Embryonic facial prominence (tissue), 1 donor: ENCODE data around the gene ARL3.
"Not testable (repeated sequence)": the region's sequence is repeated elsewhere in the genome, so short reads cannot be mapped to it uniquely, and the experiment has no call there.

ENCODE experiments used
- DNase-seq: peaks from one replicate; pipeline ENCODE4 v3.0.0-alpha.2; 2016; ENCODE audit errors: extremely low spot score

Gene ARL3

DNA sequence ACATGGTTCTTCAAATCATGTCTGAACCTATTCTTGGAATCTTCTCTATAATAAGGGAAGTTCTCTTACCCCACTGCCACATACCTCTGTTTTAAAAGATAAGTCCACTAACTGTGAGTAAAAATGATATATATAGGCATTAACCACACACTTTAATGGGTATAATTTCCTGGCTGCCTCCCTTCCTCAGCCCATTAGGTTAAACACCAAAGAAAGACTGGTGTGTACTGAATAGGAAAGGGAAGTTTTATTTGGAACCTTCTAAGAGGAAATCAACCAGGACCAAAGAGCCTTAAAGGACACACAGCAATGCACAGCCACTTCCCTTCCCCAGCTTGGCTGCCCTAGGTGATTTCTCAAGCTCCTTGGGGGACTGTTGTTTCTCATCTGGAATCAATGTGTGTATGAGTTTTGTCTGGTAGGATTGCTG, 24.5 kb upstream of the ARL3 start:
- DNase-seq = no peak

DNA sequence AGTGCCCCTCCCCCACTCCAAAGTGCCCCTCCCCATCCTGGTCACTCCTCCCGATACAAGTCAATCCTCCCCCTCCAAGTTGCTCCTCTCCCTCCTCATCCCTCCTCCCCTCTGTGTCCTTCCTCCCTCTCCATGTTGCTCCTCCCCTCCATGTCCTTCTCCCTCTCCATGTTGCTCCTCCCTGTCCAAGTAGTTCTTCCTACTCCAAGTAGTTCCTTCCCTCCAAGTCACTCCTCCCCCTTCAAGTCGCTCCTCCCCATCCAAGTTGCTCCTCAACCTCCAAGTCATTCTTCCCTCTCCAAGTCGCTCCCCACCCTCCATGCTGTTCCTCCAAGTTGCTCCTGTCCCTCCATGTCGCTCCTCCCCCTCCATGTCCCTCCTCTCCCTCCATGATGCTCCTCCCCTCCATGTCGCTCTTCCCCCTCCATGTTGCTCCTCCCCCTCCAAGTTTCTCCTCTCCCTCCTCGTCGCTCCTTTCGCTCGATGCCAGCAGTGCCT, 20.9 kb upstream of the ARL3 start:
- DNase-seq = no peak

DNA sequence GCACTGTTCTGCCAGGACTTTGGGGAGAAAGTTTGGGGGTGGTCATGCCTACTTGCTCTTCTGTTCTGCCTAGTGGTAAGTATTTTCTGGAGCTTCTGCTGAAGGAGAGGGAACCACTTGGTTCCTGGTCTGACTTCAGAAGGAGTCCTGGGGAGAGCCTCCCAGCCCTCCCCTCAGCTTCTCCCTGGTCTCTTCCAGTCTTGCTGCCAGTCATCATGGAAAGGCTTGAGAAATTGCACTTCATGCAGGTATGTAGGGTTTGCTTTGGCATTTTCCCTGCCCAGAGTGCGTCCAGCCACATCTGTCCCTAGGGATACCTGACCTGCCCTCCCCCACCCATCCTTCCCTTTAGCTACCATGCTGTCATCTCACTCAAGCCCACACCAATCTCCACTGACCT, 18.5 kb upstream of the ARL3 start:
- no peak for DNase-seq

DNA sequence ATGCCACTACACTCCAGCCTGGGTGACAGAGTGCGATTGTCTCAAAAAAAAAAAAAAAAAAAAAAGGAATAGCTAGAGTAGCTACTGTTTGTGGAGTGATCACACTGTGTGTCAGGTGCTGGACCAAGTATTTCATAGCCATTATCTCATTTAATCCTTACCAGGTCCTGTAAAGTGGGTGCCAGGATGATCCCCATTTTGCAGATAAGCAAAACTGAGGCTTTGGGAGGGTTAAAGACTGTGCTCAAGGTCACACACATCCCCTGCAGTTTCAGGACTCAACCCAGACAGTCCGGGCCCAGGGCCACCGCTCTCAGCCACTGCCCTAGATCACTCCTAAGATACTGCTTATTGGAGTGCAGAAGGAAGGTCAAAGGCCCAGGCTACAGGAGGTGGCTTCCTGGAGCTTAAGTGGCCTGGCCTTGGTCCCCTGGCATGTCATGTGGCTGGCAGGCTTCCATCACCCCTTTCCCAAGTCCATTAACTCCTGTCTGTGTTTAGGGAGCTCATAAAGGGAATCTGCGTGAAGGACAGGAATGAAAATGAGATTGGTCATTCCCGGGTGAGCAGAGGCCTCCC, 17.1 kb upstream of the ARL3 start:
- DNase-seq = no peak

DNA sequence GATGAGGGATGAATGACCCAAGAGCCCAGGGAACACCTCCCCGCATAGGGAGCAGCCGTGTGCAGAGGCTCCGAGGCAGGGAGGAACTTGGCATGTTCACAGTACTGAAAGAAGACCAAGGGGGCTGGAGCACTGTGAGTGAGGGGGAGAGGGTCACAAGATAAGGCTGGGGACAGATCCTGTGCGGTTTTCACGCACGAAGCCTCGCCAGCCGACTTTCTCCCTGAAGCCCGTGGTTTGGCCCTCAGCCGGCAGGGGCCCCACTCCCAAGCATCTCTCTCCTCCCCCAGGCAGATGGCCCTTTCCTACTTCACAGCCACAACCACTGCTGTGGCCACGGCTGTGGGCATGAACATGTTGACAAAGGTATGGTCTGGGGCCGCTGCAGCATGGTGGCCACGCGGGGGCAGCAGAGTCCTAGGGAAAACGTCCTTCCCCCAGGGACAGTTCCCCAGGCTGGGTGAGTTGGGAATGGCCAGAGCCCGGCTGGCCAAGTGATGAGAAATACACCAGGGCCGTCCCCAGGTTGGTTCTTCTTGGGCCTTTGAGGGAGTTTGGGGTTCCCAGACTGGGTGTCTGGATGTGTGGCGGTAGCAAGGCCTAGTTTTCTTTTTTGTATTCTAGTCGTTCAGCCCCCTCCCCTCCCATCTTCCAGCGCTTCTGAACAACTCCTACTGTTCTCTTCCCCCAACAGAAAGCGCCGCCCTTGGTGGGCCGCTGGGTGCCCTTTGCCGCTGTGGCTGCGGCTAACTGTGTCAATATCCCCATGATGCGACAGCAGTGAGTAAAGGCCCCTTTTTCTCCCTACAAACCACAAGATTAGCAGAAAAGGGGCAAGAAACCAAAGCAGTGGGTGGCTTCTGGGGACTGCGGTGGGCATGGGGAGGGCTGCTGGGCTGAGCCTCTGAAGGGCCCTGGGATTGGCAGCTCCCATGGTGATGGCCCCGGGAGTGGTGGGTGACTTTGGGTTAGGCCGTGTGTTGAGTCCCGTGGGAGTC, 15.1 kb upstream of the ARL3 start:
- no peak for DNase-seq

DNA sequence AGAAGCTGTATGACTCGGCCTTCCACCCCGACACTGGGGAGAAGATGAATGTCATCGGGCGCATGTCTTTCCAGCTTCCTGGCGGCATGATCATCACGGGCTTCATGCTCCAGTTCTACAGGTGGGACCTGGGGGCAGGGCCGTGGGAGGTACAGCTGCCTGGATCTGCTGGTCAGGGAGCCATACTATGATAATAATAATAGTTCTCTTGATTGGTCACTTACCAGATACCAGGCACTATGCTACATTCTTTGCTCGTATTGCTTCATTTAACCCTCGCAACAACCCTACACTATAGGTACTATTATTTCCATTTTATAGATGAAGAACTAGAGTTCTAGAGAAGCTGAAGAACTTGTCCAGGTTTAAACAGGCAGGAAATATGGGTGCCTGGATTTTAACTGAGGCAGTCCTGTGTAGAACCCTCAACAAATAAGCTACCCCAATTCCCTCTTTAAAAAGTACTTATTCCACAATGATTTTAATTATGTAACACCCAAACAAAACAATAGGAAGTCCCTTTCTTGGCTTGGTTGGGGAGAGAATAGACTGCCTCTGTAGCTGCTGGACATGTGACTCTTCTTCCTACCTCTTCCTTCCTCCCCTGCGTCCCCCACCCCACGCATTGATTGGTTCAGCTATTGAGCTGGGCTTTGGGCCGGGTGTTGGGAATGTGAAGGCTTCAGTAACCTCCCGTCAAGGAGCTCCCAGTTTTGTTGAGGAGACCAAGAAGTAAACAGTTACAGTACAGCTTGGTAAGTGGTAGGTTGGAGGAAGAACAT, 13.0 kb upstream of the ARL3 start:
- no peak for DNase-seq

DNA sequence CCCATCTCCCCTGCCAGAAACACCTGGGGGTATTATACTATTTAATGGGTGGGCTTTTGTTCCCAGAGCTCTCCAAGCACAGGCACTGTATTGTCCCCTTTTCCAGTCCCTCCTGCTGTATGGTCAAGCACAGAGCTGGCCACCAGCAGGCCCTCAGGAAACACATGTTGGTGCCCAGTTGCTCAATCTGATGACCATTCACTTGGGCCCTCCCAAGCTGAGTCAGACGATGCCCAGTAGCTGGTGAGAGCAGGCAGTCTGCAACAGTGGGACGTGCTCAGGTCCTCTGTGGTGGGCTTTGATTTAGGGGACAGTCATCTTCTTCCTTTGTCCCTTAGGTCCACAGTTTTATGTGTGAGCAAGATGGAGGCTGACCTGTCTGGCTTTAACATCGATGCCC, 12.1 kb upstream of the ARL3 start:
- DNase-seq = no peak

DNA sequence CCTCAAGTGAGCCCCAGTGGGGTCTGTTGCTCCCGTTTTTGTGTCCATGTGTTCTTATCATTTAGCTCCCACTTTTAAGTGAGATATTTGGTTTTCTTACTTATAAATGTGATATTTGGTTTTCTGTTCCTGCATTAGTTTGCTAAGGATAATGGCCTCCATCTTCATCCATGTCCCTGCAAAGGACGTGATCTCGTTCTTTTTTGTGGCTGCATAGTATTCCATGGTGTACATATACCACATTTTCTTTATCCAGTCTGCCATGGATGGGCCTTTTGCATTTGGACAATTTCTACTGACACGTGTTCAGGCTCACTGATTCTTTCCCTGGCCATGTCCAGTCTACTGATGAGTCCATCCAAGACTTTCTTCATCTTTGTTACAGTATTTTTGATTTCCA, 9.8 kb upstream of the ARL3 start:
- no peak for DNase-seq

DNA sequence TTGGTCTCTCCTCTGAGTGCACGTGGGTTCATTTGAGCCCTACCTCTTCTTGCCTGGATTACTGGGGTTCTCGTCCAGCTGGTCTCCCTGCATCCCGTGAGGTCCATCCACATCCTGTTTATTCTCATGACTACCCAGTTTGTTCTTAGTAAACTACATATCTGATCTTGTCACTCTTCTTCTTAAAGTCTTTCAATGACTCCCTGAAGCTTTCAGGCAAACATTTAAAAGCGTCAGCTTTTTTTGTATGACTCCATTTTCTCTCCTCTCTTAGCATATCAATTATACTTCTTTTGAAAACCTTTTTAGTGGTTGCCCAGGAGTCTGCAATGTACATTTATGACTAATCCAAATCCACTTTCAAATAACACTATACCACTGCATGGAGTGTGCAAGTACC, 7.8 kb upstream of the ARL3 start:
- no peak for DNase-seq

DNA sequence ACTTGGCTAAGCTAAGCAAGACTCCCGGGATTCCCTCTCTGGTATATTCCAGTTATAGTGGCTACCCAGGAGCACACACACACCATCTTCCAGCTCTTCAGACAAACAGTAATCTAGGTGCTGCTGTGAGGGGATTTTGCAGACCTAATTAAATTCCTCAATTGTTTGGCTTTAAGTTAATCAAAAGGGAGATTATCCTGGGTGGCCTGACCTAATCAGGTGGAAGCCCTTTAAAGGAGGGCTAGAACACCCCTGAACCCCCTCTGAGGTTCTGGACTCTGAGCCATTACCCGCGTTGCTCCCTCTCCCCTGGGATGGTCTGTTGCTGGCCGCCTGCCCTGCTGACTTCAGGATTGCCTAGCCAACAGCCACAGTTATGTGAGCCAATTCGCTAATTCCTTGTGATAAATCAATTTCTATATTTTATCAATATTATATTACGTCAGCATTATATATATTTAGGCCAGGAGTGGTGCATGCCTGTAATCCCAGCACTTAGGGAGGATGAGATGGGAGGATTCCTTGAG, 6.6 kb upstream of the ARL3 start:
- no peak for DNase-seq

DNA sequence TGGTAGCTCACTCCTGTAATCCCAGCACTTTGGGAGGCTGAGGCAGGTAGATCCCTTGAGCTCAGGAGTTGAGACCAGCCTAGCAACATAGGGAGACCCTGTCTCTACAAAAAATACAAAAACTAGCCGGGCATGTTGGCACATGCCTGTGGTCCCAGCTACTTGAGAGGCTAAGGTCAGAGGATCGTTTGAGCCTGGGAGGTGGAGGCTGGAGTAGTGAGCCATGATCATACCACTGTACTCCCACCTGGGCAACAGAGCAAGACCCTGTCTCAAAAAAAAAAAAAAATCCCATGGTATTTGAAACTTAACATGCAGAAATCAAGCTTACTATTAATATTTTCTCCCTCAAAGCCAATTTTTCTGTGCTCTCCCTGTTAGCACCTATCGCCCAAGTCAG, 6.1 kb upstream of the ARL3 start:
- DNase-seq = no peak

DNA sequence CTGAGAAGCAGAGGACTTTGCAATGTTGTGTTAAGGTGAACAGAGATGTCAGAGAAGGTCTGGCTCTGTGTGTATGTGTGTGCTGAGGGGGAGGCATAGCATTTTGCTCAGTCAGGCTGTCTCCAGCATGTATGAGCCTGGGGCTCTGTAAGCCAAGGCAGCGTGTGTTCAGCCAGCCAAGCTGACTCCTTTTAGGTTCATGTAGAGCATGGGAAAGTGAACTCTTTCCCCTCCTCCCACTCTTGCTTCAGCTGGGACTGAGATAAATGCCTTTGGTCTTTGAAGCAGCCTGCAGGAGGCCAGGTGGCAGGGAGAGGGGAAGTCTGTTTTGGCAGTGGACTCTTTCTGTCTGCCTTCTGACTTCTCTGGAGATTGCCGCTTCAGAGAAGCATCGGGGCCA, 4.0 kb upstream of the ARL3 start:
- no peak for DNase-seq

DNA sequence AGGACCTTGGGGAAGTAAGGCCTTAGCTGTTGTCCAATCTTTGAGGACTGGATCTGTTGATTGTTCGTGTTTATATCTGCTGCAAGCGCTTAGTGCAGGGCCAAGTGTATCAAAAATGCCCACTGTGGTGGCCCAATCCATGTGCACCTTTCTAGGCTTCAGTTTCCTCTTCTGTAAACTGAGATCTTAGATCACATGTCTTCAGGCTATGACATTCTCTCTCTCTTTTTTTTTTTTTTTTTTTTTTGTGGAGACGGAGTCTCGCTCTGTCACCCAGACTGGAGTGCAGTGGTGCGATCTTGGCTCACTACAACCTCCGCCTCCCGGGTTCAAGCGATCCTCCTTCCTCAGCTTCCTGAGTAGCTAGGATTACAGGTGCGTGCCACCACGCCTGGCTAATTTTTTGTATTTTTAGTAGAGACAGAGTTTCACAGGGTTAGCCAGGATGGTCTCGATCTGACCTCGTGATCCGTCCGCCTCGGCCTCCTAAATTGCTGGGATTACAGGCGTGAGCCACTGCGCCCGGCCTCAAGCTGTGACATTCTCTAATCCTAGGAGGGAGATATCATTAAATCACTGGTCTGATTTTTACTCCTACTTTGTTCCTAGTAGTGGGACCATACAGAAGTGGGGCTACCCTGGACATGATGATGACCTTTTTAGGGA, 2.8 kb upstream of the ARL3 start:
- DNase-seq = not testable (repeated sequence)

DNA sequence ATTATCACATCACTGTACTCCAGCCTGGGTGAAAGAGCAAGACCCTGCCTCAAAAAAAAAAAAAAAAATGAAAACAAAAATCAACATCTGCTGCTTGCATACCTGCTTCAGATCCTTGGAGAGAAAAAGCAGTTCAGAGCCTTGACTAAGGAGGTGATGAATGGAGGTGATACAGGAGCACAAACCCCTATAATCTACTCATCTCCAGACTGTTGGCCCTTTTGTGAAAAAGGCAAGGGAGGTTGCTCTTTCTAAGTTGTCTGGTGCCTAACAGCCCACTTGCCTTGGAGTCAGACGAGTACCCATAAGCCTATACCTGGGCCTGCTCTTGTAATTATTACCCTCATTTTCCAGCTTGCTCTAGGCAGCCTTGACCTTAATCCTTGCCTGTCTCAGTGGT, 1.7 kb upstream of the ARL3 start:
- no peak for DNase-seq

DNA sequence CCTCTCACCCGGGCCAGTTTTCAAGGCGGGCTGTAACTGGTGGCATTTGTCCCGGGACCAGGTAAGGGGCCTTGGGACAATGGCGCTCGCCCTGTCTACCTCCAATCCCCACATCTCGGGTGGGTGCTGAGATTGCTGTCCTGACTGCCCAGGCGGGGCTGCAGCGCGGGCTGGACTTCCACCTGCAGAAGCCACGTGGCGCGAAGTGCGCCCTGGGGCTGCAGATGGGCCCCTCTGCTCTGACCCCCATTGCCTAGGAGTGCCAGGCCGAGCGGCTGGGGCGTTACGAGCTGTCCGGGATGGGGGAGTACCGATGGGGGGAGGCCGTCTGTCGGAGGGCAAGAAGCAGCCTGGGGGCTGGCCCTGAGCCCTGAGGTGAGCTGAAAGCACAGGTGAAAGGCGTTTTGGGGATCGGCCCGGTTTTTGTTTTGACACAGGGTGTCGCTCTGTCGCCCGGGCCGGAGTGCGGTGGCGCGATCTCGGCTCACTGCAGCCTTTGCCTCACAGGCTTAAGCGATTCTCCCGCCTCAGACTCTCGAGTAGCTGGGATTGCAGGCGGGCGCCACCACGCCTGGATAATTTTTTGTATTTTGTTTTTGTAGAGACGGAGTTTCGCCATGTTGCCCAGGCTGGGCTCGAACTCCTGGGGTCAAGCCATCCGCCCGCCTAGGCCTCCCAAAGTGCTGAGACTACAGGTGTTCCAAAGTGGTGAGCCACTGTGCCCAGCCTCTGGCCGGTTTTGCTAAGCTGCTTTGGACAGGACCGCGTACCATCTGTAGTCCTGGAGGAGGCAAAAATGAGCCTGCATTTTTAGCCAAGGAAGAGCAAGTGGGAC, 641 bp upstream of the ARL3 start, which contains the start of gene SFXN2:
Gene SFXN2 (plus strand): TSS at position 16 of the 835 bp plus-strand sequence. CDS start 12,001 bp downstream, outside the sequence.
- no peak for DNase-seq

DNA sequence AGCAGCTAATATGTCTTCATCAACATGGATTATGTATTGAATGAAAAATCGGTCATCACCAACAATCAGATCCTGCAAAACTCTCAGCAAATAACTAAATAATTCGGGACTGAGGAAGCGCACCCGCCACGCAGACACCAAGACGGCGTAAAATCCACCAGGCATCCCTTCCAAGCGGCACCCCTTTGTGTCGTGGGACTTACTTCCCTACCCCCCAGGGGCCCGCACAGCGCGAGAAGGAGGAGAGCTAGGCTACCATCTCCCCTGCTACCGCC, 721 bp downstream of the ARL3 start:
- no peak for DNase-seq

DNA sequence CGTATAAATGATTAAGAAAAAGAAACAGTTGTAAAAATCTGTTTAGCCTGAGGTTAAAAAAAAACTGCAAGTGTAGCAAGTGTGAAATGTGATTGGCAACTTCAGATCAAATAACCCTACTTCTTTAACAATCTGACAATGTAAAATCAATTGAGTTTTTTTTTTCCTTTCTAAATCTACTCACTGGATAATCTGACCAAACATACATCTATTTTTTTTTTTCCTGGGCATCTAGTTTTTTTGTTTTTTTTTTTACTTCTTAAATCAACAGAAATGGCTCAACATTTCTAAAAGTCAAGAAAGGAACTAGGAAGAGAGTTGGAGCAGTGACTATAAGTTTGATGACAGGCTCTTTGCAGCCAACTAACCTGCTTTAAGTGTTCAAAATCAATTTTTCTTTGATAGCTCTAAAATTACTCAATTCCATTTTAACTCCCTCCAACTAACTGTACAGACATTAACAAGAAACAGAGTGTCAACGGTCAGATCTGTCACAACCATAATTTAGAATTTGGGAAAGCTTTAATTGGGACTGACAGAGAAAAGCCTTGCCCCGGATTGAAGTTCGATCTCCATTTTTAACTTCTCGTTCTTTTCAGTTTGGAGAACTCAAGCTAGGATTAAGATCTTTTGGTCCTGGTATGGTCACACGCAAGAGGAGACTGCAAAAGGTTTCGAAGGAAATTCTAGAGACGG, 1.2 kb downstream of the ARL3 start:
- no peak for DNase-seq

DNA sequence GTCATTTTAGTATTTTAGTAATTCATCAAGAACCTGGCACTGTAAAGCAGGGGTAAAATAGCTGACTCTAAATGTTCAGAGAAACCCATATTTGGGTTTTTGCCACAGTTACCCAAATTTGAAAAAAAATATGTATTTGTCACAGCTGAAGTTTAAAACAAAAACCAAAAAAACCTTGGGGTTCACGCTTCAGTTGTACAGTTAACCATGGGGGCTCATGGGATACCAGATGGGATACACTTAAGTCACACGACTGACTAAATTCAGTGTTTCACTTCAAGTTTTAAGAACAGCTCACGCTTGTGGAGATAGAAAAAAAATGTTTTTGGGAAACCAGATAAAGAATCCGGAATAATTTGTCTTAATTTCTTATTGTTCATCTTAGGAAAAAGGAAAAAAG, 2.1 kb downstream of the ARL3 start:
- DNase-seq = no peak

DNA sequence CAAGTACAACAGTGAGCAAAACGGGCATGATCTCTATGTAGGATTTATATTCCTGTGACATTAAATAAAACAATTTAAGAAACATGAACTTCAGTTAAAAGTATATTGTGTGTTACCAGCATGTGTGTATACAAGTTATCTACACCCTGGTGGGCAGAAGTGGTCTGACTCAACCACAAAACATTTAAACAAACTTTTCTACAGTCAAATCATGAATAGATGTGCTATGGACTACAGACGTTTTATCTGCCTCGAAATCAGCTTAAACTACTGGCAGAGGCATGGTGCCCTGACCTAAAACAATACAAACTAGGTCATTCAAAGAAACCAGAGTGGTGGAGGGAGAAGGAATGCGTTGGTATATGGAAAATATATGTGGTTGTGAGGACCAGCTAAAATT, 3.6 kb downstream of the ARL3 start:
- no peak for DNase-seq

DNA sequence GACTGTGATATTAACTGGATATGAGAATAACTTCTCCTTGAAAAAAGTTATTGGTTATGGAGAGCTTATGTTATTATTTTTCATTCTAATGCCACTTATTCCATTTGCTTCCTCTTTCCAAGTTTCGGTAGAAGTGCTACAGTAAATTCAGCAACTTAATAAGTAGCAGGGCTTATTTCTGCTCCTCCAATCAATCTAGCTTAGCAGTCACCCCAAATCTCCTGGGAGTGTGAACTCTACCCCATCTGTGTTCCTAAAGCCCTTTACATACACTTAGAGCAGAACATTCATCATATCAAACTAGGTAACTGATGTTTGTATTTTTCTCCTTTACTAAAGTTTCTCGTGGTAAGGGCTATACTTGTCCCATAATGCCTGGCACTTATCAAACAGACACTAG, 8.7 kb downstream of the ARL3 start:
- no peak for DNase-seq
